ENCODE results near the gene SLC22A2.

The SLC22A2 gene

DNA sequence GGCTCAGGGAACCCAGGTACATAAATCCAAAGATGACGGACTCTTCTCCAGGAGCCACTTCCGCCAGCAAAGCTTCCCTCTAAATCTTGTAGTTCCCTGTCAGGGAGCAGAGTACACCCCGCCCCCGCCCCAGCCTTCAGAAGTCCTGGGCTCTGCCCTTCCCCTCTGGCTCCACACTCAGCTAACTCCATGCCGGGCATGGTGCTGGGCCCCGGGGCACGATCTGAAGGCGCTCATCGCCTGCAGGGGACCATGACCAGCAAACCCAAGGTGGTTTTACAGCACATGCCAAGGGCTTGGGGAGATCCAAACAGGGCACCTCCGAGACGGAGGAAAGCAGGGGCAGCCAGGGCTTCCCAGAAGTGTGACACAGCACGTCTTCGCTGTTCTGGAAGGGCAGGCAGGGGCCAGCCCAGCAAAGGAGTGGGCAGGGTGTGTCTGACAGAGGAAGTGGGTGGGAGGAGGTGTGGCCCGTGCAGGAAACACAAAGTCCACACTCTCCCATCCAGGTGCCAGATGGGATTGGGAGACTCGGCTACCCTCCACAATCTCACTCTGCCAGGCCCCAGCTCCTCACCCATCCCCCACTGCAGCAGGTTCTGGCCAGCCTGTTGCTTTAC, 41.6 kb upstream of the SLC22A2 start:
- H3K79me1 ChIP-seq (ENCODE audit: low read length) = no peaks in the 10 kb centered on the region
- no peak overlapping the region for H4K5ac ChIP-seq (ENCODE audit: low read length)
- peak overlapping the region; percentile 71 for H3K4ac ChIP-seq (ENCODE audit: low read depth, low read length)
- H3K4me3 ChIP-seq (ENCODE audit: low read length) = no peak overlapping the region
- no peaks in the 10 kb centered on the region for H3K36me3 ChIP-seq (ENCODE audit: control insufficient read depth, insufficient read depth, low read length)
- H3K9ac ChIP-seq (ENCODE audit: low read length) = peak overlapping the region; percentile 30
- no CpG with 5 or more reads among the region's 15 CpGs for WGBS (ENCODE audit: extremely low coverage, insufficient coverage, low lambda C conversion rate)
- peak overlapping the region; percentile 23 for H2BK120ac ChIP-seq (ENCODE audit: low read depth, low read length)
- DNase-seq = peak; percentile 58
- H3K56ac ChIP-seq (ENCODE audit: low read length) = peak overlapping the region; percentile 85
- no peak overlapping the region for H3K23ac ChIP-seq (ENCODE audit: low read length)
- H2BK5ac ChIP-seq (ENCODE audit: low read length) = peak overlapping the region; percentile 26
- no peaks in the 10 kb centered on the region for H3K27me3 ChIP-seq (ENCODE audit: insufficient read depth, low read length, poor library complexity)
- no peak overlapping the region for H3K4me2 ChIP-seq (ENCODE audit: low read length)
- H3K18ac ChIP-seq (ENCODE audit: low read length) = peak overlapping the region; percentile 16
- H3K79me2 ChIP-seq (ENCODE audit: control insufficient read depth, insufficient read depth, low read length) = no peaks in the 10 kb centered on the region
- no peak overlapping the region for H4K8ac ChIP-seq (ENCODE audit: low read depth, low read length)
- no peak overlapping the region for H2BK15ac ChIP-seq (replicated peaks; ENCODE audit: low read depth)
- peaks cover 3% of the 10 kb centered on the region for H3K4me1 ChIP-seq (ENCODE audit: control insufficient read depth, low read depth, low read length)
- no peak overlapping the region for H2AK5ac ChIP-seq (ENCODE audit: low read length)
- H3K27ac ChIP-seq (ENCODE audit: low read depth, low read length) = no peak overlapping the region

DNA sequence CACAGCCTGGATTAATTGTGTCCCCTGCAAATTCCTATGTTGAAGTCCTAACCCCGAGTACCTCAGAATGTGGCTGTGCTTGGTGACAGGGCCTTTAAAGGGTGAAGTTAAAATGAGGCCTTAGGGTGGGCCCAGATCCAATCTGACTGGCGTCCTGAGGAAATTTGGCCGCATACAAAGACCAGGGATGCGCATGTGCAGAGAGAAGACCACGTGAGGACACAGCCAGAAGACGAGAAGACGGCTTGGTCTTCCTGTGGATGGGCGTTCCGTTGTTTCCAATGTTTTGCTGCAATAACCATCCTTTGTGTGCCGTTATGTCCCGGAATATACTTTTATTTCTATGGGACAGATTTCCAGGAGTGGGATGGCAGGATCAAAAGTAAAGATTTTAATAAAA, 40.9 kb upstream of the SLC22A2 start:
- Histone ChIP-seq H2BK120ac (ENCODE audit: low read depth, low read length) (no peak overlapping the region), H3K27me3 (ENCODE audit: insufficient read depth, low read length, poor library complexity) (no peaks in the 10 kb centered on the region), H2BK15ac (replicated peaks; ENCODE audit: low read depth) (no peak overlapping the region), H3K4me3 (ENCODE audit: low read length) (no peak overlapping the region), H3K79me2 (ENCODE audit: control insufficient read depth, insufficient read depth, low read length) (no peaks in the 10 kb centered on the region), H3K4ac (ENCODE audit: low read depth, low read length) (no peak overlapping the region), H4K5ac (ENCODE audit: low read length) (no peak overlapping the region), H2BK5ac (ENCODE audit: low read length) (no peak overlapping the region), H3K4me1 (ENCODE audit: control insufficient read depth, low read depth, low read length) (peaks cover 3% of the 10 kb centered on the region), H3K4me2 (ENCODE audit: low read length) (no peak overlapping the region), H3K27ac (ENCODE audit: low read depth, low read length) (no peak overlapping the region), H3K18ac (ENCODE audit: low read length) (peak overlapping the region; percentile 16), H4K8ac (ENCODE audit: low read depth, low read length) (no peak overlapping the region), H3K79me1 (ENCODE audit: low read length) (no peaks in the 10 kb centered on the region), H3K36me3 (ENCODE audit: control insufficient read depth, insufficient read depth, low read length) (no peaks in the 10 kb centered on the region), H3K23ac (ENCODE audit: low read length) (no peak overlapping the region), H3K56ac (ENCODE audit: low read length) (peak overlapping the region; percentile 0), H3K9ac (ENCODE audit: low read length) (no peak overlapping the region), H2AK5ac (ENCODE audit: low read length) (no peak overlapping the region)
- WGBS (ENCODE audit: extremely low coverage, insufficient coverage, low lambda C conversion rate) = no CpG with 5 or more reads among the region's 11 CpGs
- DNase-seq = no peak

DNA sequence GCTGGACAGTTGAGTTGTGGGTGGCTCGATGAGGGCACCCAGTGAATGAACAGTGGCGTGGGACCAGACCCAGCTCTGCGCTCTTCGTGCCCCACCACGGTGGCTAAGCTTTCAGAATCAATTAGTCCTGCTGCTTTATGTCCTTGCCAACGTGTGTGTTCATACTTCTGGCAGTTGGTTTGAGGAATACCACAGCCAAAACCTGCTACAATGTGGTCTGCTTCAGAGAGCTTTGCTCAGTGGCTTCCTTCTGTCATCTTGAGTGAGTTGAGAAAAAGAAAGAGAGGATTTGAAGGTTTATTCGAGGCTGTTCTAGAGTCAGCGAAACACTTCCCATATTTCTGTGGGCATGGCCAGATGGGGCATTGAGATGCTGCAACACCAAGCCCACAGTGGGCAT, 39.5 kb upstream of the SLC22A2 start:
- no peak overlapping the region for H3K4me2 ChIP-seq (ENCODE audit: low read length)
- no peak overlapping the region for H4K5ac ChIP-seq (ENCODE audit: low read length)
- DNase-seq = no peak
- no CpG with 5 or more reads among the region's 8 CpGs for WGBS (ENCODE audit: extremely low coverage, insufficient coverage, low lambda C conversion rate)
- H3K18ac ChIP-seq (ENCODE audit: low read length) = no peak overlapping the region
- H3K79me2 ChIP-seq (ENCODE audit: control insufficient read depth, insufficient read depth, low read length) = no peaks in the 10 kb centered on the region
- H3K9ac ChIP-seq (ENCODE audit: low read length) = no peak overlapping the region
- no peak overlapping the region for H3K4me3 ChIP-seq (ENCODE audit: low read length)
- H3K4ac ChIP-seq (ENCODE audit: low read depth, low read length) = no peak overlapping the region
- no peak overlapping the region for H4K8ac ChIP-seq (ENCODE audit: low read depth, low read length)
- no peaks in the 10 kb centered on the region for H3K79me1 ChIP-seq (ENCODE audit: low read length)
- no peak overlapping the region for H3K27ac ChIP-seq (ENCODE audit: low read depth, low read length)
- H2BK120ac ChIP-seq (ENCODE audit: low read depth, low read length) = no peak overlapping the region
- no peak overlapping the region for H3K56ac ChIP-seq (ENCODE audit: low read length)
- no peak overlapping the region for H3K23ac ChIP-seq (ENCODE audit: low read length)
- H2BK15ac ChIP-seq (replicated peaks; ENCODE audit: low read depth) = no peak overlapping the region
- no peaks in the 10 kb centered on the region for H3K27me3 ChIP-seq (ENCODE audit: insufficient read depth, low read length, poor library complexity)
- peaks cover 3% of the 10 kb centered on the region for H3K4me1 ChIP-seq (ENCODE audit: control insufficient read depth, low read depth, low read length)
- no peaks in the 10 kb centered on the region for H3K36me3 ChIP-seq (ENCODE audit: control insufficient read depth, insufficient read depth, low read length)
- no peak overlapping the region for H2BK5ac ChIP-seq (ENCODE audit: low read length)
- H2AK5ac ChIP-seq (ENCODE audit: low read length) = no peak overlapping the region

DNA sequence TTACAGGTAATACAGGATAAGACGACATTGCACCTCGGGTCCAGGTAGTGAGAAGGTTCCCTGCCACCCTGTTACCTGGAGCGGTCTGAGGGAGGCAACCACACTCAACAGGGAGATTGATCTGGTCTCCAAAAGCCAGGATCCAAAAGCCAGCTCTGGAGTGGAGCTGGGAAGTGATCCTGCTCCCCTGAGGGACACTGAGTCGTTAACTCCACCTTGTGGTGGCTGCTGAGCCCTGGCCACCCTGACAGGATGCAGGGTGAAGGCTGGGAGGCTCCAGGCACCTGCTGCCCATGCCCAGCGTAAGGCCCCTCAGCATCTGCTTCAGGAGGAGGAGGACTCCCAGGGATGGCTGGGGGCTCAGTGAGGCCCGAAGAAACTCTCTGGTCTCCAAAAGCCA, 38.7 kb upstream of the SLC22A2 start:
- Histone ChIP-seq H4K5ac (ENCODE audit: low read length) (no peak overlapping the region), H3K79me2 (ENCODE audit: control insufficient read depth, insufficient read depth, low read length) (no peaks in the 10 kb centered on the region), H3K23ac (ENCODE audit: low read length) (no peak overlapping the region), H3K36me3 (ENCODE audit: control insufficient read depth, insufficient read depth, low read length) (no peaks in the 10 kb centered on the region), H3K18ac (ENCODE audit: low read length) (no peak overlapping the region), H3K9ac (ENCODE audit: low read length) (no peak overlapping the region), H3K4me1 (ENCODE audit: control insufficient read depth, low read depth, low read length) (peaks cover 3% of the 10 kb centered on the region), H3K4me3 (ENCODE audit: low read length) (no peak overlapping the region), H2BK5ac (ENCODE audit: low read length) (no peak overlapping the region), H2BK120ac (ENCODE audit: low read depth, low read length) (no peak overlapping the region), H3K27ac (ENCODE audit: low read depth, low read length) (no peak overlapping the region), H3K4ac (ENCODE audit: low read depth, low read length) (no peak overlapping the region), H3K56ac (ENCODE audit: low read length) (no peak overlapping the region), H2AK5ac (ENCODE audit: low read length) (no peak overlapping the region), H4K8ac (ENCODE audit: low read depth, low read length) (no peak overlapping the region), H3K79me1 (ENCODE audit: low read length) (no peaks in the 10 kb centered on the region), H3K27me3 (ENCODE audit: insufficient read depth, low read length, poor library complexity) (no peaks in the 10 kb centered on the region), H3K4me2 (ENCODE audit: low read length) (no peak overlapping the region), H2BK15ac (replicated peaks; ENCODE audit: low read depth) (no peak overlapping the region)
- peak; percentile 70 for DNase-seq
- WGBS (ENCODE audit: extremely low coverage, insufficient coverage, low lambda C conversion rate) = no CpG with 5 or more reads among the region's 6 CpGs

DNA sequence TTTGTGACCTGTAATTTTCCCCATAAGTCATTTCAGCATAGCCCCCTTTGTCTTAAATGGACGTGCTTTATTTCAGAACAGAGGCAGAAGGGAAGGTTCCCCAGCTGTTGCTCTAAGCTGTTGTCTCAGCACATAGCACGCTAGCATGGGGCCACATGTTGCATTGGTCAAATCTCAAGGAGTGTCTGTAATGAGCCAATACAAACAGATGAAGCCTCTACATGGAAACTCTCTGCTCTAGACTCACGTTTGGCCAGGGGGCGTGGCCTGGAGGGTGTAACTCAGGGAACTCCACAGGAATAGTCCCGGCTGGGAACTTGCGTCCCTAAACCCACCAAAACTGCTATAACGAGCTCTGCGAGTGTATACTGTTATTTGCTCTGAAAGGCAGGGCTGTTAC, 35.2 kb upstream of the SLC22A2 start:
- no peaks in the 10 kb centered on the region for H3K4me1 ChIP-seq (ENCODE audit: control insufficient read depth, low read depth, low read length)
- no peak overlapping the region for H3K9ac ChIP-seq (ENCODE audit: low read length)
- H2BK120ac ChIP-seq (ENCODE audit: low read depth, low read length) = no peak overlapping the region
- no peak overlapping the region for H2AK5ac ChIP-seq (ENCODE audit: low read length)
- H3K27me3 ChIP-seq (ENCODE audit: insufficient read depth, low read length, poor library complexity) = no peaks in the 10 kb centered on the region
- H3K23ac ChIP-seq (ENCODE audit: low read length) = no peak overlapping the region
- no peak overlapping the region for H2BK5ac ChIP-seq (ENCODE audit: low read length)
- no peak overlapping the region for H3K56ac ChIP-seq (ENCODE audit: low read length)
- no CpG with 5 or more reads among the region's 8 CpGs for WGBS (ENCODE audit: extremely low coverage, insufficient coverage, low lambda C conversion rate)
- H4K8ac ChIP-seq (ENCODE audit: low read depth, low read length) = no peak overlapping the region
- no peaks in the 10 kb centered on the region for H3K79me1 ChIP-seq (ENCODE audit: low read length)
- no peak overlapping the region for H4K5ac ChIP-seq (ENCODE audit: low read length)
- H3K36me3 ChIP-seq (ENCODE audit: control insufficient read depth, insufficient read depth, low read length) = no peaks in the 10 kb centered on the region
- H3K4ac ChIP-seq (ENCODE audit: low read depth, low read length) = peak overlapping the region; percentile 45
- no peak overlapping the region for H3K4me2 ChIP-seq (ENCODE audit: low read length)
- peak overlapping the region; percentile 32 for H3K18ac ChIP-seq (ENCODE audit: low read length)
- no peak overlapping the region for H3K27ac ChIP-seq (ENCODE audit: low read depth, low read length)
- no peak overlapping the region for H2BK15ac ChIP-seq (replicated peaks; ENCODE audit: low read depth)
- H3K79me2 ChIP-seq (ENCODE audit: control insufficient read depth, insufficient read depth, low read length) = no peaks in the 10 kb centered on the region
- DNase-seq = no peak
- no peak overlapping the region for H3K4me3 ChIP-seq (ENCODE audit: low read length)

DNA sequence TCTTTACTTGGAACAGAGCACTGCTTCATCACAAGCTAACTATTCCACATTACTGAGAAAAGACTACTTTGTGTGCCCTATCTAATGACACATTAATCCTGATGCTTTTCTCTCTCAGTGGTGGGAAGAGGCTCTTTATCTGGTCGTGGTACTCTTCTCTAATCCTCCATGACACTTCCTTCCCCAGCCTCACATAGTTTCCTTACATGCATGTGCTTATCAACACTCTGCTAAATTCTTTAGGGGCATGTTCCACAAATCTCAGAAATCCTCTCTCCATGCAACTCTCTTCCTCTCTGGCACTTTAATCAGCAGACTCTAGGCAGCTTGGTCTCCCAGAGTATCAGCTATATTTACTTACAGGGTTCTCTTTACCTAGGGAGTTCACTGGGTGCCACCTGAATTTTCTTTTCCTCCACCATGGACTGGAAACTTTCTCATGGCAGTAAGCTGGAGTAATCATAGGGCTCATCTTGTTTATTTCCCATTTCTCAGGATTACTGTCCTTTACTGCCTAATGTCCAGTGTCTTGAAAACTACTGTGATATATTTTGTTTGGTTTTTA, 27.0 kb upstream of the SLC22A2 start:
- H4K5ac ChIP-seq (ENCODE audit: low read length) = no peak overlapping the region
- no peaks in the 10 kb centered on the region for H3K79me2 ChIP-seq (ENCODE audit: control insufficient read depth, insufficient read depth, low read length)
- H2BK120ac ChIP-seq (ENCODE audit: low read depth, low read length) = peak overlapping the region; percentile 67
- H2BK5ac ChIP-seq (ENCODE audit: low read length) = no peak overlapping the region
- H3K4me2 ChIP-seq (ENCODE audit: low read length) = no peak overlapping the region
- peak; percentile 86 for DNase-seq
- no peaks in the 10 kb centered on the region for H3K36me3 ChIP-seq (ENCODE audit: control insufficient read depth, insufficient read depth, low read length)
- H4K8ac ChIP-seq (ENCODE audit: low read depth, low read length) = no peak overlapping the region
- no peaks in the 10 kb centered on the region for H3K4me1 ChIP-seq (ENCODE audit: control insufficient read depth, low read depth, low read length)
- no peaks in the 10 kb centered on the region for H3K79me1 ChIP-seq (ENCODE audit: low read length)
- no peaks in the 10 kb centered on the region for H3K27me3 ChIP-seq (ENCODE audit: insufficient read depth, low read length, poor library complexity)
- H3K27ac ChIP-seq (ENCODE audit: low read depth, low read length) = peak overlapping the region; percentile 40
- peak overlapping the region; percentile 56 for H3K18ac ChIP-seq (ENCODE audit: low read length)
- H3K9ac ChIP-seq (ENCODE audit: low read length) = no peak overlapping the region
- H3K4me3 ChIP-seq (ENCODE audit: low read length) = no peak overlapping the region
- peak overlapping the region; percentile 36 for H2BK15ac ChIP-seq (replicated peaks; ENCODE audit: low read depth)
- H3K23ac ChIP-seq (ENCODE audit: low read length) = no peak overlapping the region
- no CpG with 5 or more reads among the region's 1 CpG for WGBS (ENCODE audit: extremely low coverage, insufficient coverage, low lambda C conversion rate)
- H3K56ac ChIP-seq (ENCODE audit: low read length) = no peak overlapping the region
- no peak overlapping the region for H2AK5ac ChIP-seq (ENCODE audit: low read length)
- H3K4ac ChIP-seq (ENCODE audit: low read depth, low read length) = no peak overlapping the region

Data from mesendoderm (in vitro differentiated cells).